SU-DHL-6 (cell line): Measurements from ENCODE around the gene TFF2.

Source experiments
- H2AFZ ChIP-seq: fragments of 200-600 bp; sonication (generic); 2 replicates; pipeline ENCODE4 v1.6.1; 2014; ENCODE audit warnings: low read depth, mild to moderate bottlenecking, moderate library complexity, mixed read lengths, antibody characterized with exemption, low read length; ENCODE audit not compliant: severe bottlenecking
- H3F3A ChIP-seq: fragments of 200-600 bp; shearing (Covaris generic); 2 replicates; pipeline ENCODE4 v1.6.0; 2016; ENCODE audit warnings: antibody characterized with exemption, mild to moderate bottlenecking; ENCODE audit not compliant: insufficient read depth
- H3K27ac ChIP-seq: fragments of 200-600 bp; sonication (generic); 2 replicates; pipeline ENCODE4 v1.5.1; 2016; ENCODE audit warnings: low read depth, mild to moderate bottlenecking, low read length, moderate library complexity, mixed read lengths
- H3K27me3 ChIP-seq: fragments of 200-600 bp; sonication (generic), shearing (Covaris generic); 2 replicates; pipeline ENCODE4 v1.6.0; 2014; ENCODE audit warnings: mild to moderate bottlenecking, low read length
- H3K36me3 ChIP-seq: fragments of 200-600 bp; sonication (generic); 2 replicates; pipeline ENCODE4 v1.6.1; 2014; ENCODE audit warnings: mild to moderate bottlenecking, low read length, mixed read lengths
- H3K4me2 ChIP-seq: fragments of 300-600, 200-600 bp; shearing (Covaris generic), sonication (generic); 2 replicates; pipeline ENCODE4 v1.6.0; 2014; ENCODE audit warnings: low read length, low read depth, mild to moderate bottlenecking; ENCODE audit not compliant: poor library complexity, severe bottlenecking
- H3K4me3 ChIP-seq: fragments of 200-600 bp; sonication (generic); 2 replicates; pipeline ENCODE4 v1.5.1; 2014; ENCODE audit warnings: antibody characterized with exemption, low read length, mild to moderate bottlenecking, mixed read lengths; ENCODE audit not compliant: insufficient read depth, poor library complexity, severe bottlenecking
- H3K79me2 ChIP-seq: fragments of 200-600 bp; sonication (generic); 2 replicates; pipeline ENCODE4 v1.6.1; 2014; ENCODE audit warnings: mild to moderate bottlenecking, low read length, moderate library complexity; ENCODE audit not compliant: insufficient read depth
- H3K9ac ChIP-seq: fragments of 200-600 bp; sonication (generic); 2 replicates; pipeline ENCODE4 v1.7.0; 2014; ENCODE audit warnings: mild to moderate bottlenecking, low read length
- H3K9me2 ChIP-seq: fragments of 200-600 bp; sonication (generic); replicated peaks from 2 replicates; pipeline ENCODE4 v1.6.1; 2014; ENCODE audit warnings: low read length; ENCODE audit not compliant: insufficient read depth
- H3K9me3 ChIP-seq: fragments of 200-600 bp; sonication (generic); 2 replicates; pipeline ENCODE4 v1.6.1; 2014; ENCODE audit warnings: low read length, mixed read lengths; ENCODE audit not compliant: insufficient read depth
- H4K20me1 ChIP-seq: fragments of 200-600 bp; sonication (generic); 2 replicates; pipeline ENCODE4 v1.6.1; 2014; ENCODE audit warnings: low read depth, mild to moderate bottlenecking, antibody characterized with exemption, low read length, moderate library complexity, mixed read lengths
- CTCF ChIP-seq: fragments of 200-600 bp; sonication (generic); IDR thresholded peaks from one replicate; pipeline ENCODE4 v1.5.1; 2017; ENCODE audit warnings: antibody characterized with exemption, mild to moderate bottlenecking, low read length, moderate library complexity; ENCODE audit not compliant: insufficient read depth, poor library complexity, severe bottlenecking
- EZH2phosphoT487 ChIP-seq: fragments of 200-600 bp; sonication (generic), shearing (Covaris generic); conservative IDR thresholded peaks from 2 replicates; pipeline ENCODE4 v1.6.1; 2018; ENCODE audit warnings: mild to moderate bottlenecking, antibody characterized with exemption, low read length, moderate library complexity, mixed read lengths

The TFF2 gene

GRCh38 chr21:42350927-42351426 is at the start of gene TFF2:
Gene TFF2 (minus strand): TSS chr21:42350994. CDS start chr21:42350957, 37 bp downstream.
- H3K36me3 ChIP-seq = no peaks in the 10 kb centered on the region
- no peaks in the 10 kb centered on the region for H3K27me3 ChIP-seq
- no peaks in the 10 kb centered on the region for H3K9me2 ChIP-seq
- H3K4me3 ChIP-seq = no peak within 1 kb of the TSS
- H3K27ac ChIP-seq = no peak within 1 kb of the TSS
- no peaks in the 10 kb centered on the region for H3F3A ChIP-seq
- no peak for TF ChIP-seq EZH2phosphoT487
- H4K20me1 ChIP-seq = no peaks in the 10 kb centered on the region
- H3K79me2 ChIP-seq = no peaks in the 10 kb centered on the region
- no peak within 1 kb of the TSS for H3K4me2 ChIP-seq
- H3K9ac ChIP-seq = no peak within 1 kb of the TSS
- H2AFZ ChIP-seq = no peak within 1 kb of the TSS
- H3K9me3 ChIP-seq = no peaks in the 10 kb centered on the region

- Histone ChIP-seq H3K9me3 (peaks cover 5% of the 10 kb centered on the region; the same call in 1 of the 2 replicates), H3K9me2 (no peaks in the 10 kb centered on the region), H2AFZ (no peak overlapping the region), H4K20me1 (no peaks in the 10 kb centered on the region), H3K79me2 (no peaks in the 10 kb centered on the region), H3K9ac (no peak overlapping the region), H3K27me3 (no peaks in the 10 kb centered on the region), H3K27ac (no peak overlapping the region), H3F3A (no peaks in the 10 kb centered on the region), H3K4me3 (no peak overlapping the region), H3K4me2 (no peak overlapping the region), H3K36me3 (no peaks in the 10 kb centered on the region)
- TF ChIP-seq CTCF (no peak), EZH2phosphoT487 (no peak)
These were observed 49.7 kb upstream of the TFF2 start for GRCh38 chr21:42400525-42400924.

- Histone ChIP-seq H3K4me3 (no peak overlapping the region), H3K9me2 (no peaks in the 10 kb centered on the region), H3K4me2 (no peak overlapping the region), H3K9me3 (peaks cover 5% of the 10 kb centered on the region; the same call in 1 of the 2 replicates), H3K9ac (no peak overlapping the region), H3K27me3 (no peaks in the 10 kb centered on the region), H3K27ac (no peak overlapping the region), H4K20me1 (no peaks in the 10 kb centered on the region), H3K36me3 (no peaks in the 10 kb centered on the region), H3K79me2 (no peaks in the 10 kb centered on the region), H3F3A (no peaks in the 10 kb centered on the region), H2AFZ (no peak overlapping the region)
- TF ChIP-seq CTCF = no peak
- no peak for TF ChIP-seq EZH2phosphoT487
These were observed 47.7 kb upstream of the TFF2 start for GRCh38 chr21:42398436-42399028.

- no peak for TF ChIP-seq EZH2phosphoT487
- TF ChIP-seq CTCF = no peak
- Histone ChIP-seq H3K4me2 (no peak overlapping the region), H3K36me3 (no peaks in the 10 kb centered on the region), H3K4me3 (no peak overlapping the region), H3K79me2 (no peaks in the 10 kb centered on the region), H2AFZ (no peak overlapping the region), H3K27me3 (no peaks in the 10 kb centered on the region), H4K20me1 (no peaks in the 10 kb centered on the region), H3K9me2 (no peaks in the 10 kb centered on the region), H3K9ac (no peak overlapping the region), H3K27ac (no peak overlapping the region), H3K9me3 (peaks cover 5% of the 10 kb centered on the region; the same call in 1 of the 2 replicates), H3F3A (no peaks in the 10 kb centered on the region)
These were observed 47.1 kb upstream of the TFF2 start for GRCh38 chr21:42397746-42398394.
